SH-SY5Y (cell line): Measurements from ENCODE around the gene TLR10.

Source experiments
- GATA2 ChIP-seq: IDR thresholded peaks from 2 replicates; pipeline ENCODE4 v1.6.1; 2011; ENCODE audit warnings: mild to moderate bottlenecking, low read depth, low read length
- GATA3 ChIP-seq: IDR thresholded peaks from 2 replicates; pipeline ENCODE4 v1.6.1; 2011; ENCODE audit warnings: low read depth, mild to moderate bottlenecking, low read length, moderate library complexity

DNA sequence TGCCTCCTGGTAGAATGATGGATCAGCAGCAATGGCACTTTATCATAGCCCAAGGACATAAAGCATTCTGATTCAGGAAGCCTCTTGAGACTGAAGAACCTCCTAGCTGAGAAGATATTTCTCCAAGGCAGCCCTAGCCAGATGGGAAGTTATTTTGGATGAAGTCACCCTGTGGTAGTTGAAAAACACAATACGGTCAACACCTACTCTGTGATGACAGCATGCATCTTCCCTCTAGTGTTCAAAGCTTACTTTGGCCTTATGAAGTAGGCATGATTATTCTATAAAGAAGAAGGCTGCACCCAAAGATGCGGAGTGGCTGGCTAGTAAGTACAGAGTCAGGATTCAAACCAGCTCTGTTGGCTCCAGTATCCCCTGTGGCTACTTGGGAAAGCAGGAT lies 47.9 kb downstream of the TLR10 start:
- TF ChIP-seq GATA3 (no peak), GATA2 (no peak)
